Measurements from ENCODE around the gene BLACAT1.
"Not testable (repeated sequence)": the region's sequence is repeated elsewhere in the genome, so short reads cannot be mapped to it uniquely, and the experiment has no call there.

Gene BLACAT1

DNA sequence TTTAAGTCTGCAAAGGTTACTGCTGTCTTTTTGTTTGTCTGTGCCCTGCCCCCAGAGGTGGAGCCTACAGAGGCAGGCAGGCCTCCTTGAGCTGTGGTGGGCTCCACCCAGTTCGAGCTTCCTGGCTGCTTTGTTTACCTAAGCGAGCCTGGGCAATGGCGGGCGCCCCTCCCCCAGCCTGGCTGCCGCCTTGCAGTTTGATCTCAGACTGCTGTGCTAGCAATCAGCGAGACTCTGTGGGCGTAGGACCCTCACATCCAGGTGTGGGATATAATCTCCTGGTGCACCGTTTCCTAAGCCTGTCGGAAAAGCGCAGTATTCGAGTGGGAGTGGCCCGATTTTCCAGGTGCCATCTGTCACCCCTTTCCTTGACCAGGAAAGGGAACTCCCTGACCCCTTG lies 49.6 kb downstream of the BLACAT1 start:
- not testable (repeated sequence) for DNase-seq

Data from CD4-positive, alpha-beta T cell treated with Interleukin-15 for 1 hour (primary cell).